TTC549 (cell line): ENCODE measurements around the gene PTPRF.
"Not testable (repeated sequence)": the region's sequence is repeated elsewhere in the genome, so short reads cannot be mapped to it uniquely, and the experiment has no call there.

Experiments used
- FAIRE-seq: peaks from 2 replicates; lab custom pipeline; 2012; peaks lifted over from hg19 to GRCh38; lab: Jason Lieb, UNC

Gene PTPRF

GRCh38 chr1:43530483-43531106 lies at the start of gene PTPRF:
Gene PTPRF, plus strand, starts transcription at chr1:43530883. Its CDS starts 14,193 bp downstream, at chr1:43545076.
- FAIRE-seq, result no peak

DNA sequence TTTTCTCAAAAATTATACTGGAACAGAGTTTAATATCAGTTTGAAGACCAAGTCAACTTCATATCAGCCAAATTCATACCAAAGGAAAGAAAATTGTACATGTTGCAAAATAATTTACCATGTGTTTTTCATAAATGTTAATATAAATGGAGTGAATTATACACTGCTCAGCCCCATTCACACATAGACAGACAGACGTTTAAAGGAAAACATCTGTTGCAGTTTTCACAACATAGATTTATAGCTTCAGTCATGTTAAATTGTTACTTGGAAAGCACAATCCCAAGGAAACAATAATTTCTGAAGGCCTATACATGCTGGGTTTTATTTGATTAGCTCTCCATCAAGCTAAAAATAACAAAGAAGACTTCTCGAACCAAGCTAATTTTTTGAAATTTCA lies 49.2 kb upstream of the PTPRF start:
- no peak for FAIRE-seq

DNA sequence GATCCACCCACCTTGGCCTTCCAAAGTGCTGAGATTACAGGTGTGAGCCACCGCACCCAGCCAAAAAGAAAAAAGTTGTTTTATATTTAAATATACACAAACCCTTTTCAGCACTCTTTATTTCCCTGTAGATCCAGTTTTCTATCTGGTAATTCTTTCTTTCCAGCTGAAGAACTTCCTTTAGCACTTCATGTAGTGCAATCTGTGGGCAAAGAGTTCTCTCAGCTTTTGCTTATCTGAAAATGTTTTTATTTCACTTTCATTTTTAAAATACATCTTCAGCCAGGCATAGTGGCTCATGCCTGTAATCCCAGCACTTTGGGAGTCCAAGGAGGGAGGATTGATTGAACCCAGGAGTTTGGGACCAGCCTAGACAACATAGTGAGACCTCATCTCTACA lies 48.5 kb upstream of the PTPRF start:
- FAIRE-seq, result no peak

DNA sequence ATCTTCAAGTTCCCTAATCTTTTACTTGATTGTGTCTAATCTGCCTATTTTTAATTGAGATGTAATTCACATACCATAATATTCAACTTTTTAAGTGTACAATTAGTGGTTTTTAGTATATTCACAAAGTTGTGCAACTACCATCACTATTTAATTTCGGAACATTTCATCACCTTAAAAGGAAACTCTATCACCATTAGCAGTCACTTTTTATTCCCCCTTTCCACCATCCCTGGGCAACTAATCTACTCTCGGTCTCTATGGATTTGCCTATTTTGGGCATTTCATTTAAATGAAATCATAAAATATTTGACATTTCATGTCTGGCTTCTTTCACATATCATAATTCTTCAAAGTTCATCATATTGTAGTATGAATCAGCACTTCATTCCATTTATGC lies 46.3 kb upstream of the PTPRF start:
- FAIRE-seq, result no peak

- FAIRE-seq, result no peak
Measured at GRCh38 chr1:43488165-43488564, 42.5 kb upstream of the PTPRF start.

GRCh38 chr1:43491061-43491460 lies 39.6 kb upstream of the PTPRF start:
- FAIRE-seq, result no peak

- FAIRE-seq, result no peak
Measured at GRCh38 chr1:43492826-43493225, 37.9 kb upstream of the PTPRF start.

- no peak for FAIRE-seq
Measured at GRCh38 chr1:43493661-43494450, 36.8 kb upstream of the PTPRF start.

DNA sequence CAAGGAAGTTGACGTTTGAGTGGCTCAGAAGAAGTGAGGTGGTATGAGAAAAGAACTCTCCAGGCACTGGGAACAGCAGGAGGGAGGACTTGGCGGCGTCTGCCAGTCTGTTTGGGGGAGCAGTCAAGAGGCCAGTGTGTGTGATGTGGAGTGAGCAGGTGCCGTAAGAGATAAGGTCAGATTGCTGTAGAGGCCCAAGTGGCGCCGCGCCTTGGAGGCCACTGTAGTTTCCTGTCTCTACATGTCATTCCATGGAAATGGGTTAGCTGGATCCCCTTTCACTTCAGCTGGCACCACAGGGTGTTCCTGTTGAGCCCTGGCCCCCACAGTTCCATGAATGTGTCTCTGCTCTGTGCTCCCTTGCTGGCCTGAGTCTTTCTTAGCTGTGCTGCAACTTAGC lies 35.5 kb upstream of the PTPRF start:
- FAIRE-seq, result no peak

- no peak for FAIRE-seq
Measured at GRCh38 chr1:43499898-43500297, 30.8 kb upstream of the PTPRF start.

DNA sequence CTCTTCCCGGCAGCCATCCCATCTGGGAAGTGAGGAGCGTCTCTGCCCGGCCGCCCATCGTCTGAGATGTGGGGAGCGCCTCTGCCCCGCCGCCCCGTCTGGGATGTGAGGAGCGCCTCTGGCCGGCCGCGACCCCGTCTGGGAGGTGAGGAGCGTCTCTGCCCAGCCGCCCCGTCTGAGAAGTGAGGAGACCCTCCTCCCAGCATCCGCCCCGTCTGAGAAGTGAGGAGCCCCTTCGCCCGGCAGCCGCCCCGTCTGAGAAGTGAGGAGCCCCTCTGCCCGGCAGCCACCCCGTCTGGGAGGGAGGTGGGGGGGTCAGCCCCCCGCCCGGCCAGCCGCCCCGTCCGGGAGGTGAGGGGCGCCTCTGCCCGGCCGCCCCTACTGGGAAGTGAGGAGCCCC lies 28.9 kb upstream of the PTPRF start:
- FAIRE-seq, result not testable (repeated sequence)

GRCh38 chr1:43503534-43503933 lies 27.1 kb upstream of the PTPRF start:
- FAIRE-seq, result no peak

GRCh38 chr1:43505077-43505780 lies 25.5 kb upstream of the PTPRF start:
- no peak for FAIRE-seq

DNA sequence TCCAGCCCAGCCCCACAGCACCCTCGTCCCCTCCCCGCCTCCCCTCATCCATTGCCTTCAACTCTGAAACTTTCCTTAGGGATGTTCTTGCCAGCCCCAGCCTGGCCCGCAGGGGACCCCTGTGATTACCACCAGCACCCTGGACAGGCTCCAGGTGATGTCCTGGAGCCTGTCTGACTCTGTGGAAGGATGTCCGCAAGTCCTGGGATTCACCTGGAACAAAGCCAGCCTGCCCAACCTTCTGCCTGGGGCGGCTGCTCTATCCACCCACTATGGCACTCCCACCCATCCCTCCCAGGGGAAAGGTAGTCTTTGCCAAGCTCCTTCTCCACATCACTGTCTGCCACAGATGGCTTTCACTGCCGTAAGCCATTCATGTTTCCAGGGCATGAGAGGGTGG lies 24.4 kb upstream of the PTPRF start:
- no peak for FAIRE-seq

GRCh38 chr1:43507296-43508295 lies 23.1 kb upstream of the PTPRF start:
- FAIRE-seq, result no peak

DNA sequence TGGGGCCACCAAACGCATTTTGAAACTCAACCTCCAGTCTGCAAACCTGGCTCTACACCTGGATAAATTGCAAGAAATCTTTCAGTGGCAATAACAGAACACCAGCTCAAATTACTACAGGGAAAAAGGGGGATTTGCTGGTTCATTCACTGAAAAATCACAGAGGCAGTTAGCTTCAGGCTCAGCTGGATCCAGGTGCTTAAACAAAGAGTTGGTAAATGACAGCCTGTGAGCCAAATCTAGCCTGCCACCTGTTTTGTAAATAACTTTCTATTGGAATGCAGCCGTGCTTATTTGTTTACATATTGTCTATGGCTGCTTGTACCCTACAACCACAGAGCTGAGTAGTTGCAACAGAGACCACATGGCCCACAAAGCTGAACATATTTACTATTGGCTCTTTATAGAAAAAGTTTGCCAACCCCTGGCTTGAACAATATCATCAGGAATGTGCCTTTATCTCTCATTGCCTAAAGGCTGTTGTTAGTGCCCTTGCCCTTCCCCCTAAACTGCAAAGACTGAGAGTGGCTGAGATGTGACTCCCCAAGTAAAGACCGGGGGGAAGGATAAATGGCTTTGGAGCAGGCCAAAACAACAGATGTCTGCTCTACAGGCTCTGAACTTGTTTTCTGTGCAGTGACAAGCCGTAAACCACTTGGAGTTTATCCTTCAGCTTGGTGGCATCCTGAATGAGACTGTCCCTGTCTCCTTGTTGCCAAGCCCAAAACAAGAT lies 21.5 kb upstream of the PTPRF start:
- FAIRE-seq, result no peak

DNA sequence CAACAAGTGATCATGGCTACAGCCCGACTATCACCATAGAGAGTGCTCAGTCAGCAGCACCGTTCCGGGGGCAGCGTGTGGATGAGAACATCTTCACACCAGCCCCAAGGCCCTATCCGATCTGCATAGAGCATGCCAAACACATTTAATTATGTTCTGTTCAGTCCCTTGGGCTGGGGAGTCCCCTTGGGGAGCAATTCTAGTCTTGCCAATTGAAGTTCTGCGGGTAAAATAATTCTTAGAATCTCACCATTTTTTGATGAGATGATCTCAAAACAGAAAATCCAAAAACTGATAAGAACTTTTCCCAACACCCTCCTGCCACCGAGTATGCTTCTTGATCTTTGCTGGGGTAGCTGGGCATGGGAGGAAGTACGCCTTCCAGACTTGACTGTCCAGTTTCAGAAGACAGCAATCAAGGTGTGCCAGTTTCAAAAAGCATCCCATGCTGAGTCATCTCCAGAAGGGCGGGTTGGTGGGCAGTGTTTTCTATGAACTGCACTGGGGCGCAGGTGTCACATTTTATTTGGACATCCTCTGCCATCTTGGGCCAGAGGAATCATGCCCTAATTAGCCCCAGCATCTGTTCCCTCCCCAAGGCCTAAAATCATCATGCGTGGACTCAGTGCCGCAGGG lies 20.8 kb upstream of the PTPRF start:
- no peak for FAIRE-seq

DNA sequence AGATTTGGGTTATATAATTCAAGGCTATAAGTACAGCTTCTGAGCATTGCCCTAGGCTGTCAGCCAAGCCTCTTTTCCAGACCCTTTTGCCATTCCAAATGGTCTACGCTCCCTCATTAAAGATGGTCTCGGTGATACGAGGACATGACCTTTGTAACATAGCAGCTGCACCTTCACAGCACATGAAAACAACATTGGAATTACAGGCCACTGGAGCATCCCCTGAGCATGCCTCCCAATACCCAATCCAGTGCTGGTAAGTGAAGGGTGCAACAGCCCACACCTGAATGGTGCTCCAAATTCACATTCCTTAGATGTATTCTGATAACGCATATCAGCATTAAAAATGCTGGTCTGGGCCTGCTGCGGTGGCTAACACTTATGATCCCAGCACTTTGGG lies 20.1 kb upstream of the PTPRF start:
- no peak for FAIRE-seq

GRCh38 chr1:43511394-43511793 lies 19.3 kb upstream of the PTPRF start:
- FAIRE-seq, result no peak

DNA sequence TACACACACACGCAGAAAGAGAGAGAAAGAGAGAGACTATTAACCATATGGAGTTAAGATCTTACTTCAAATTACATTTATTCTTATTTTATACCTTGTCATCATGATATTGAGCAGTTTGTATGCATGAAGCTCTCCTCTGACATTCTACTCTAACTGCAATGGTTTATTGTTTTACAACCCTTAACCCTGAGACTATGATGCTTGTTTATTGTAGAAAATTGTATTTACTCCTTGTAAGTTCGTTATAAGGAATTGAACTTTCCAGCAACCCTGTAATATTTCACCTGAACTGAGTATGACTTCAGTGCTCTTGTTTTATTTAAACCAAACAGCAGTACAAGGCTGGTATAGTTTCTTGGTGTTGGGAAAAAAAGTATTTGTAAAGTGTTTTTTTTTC lies 18.6 kb upstream of the PTPRF start:
- no peak for FAIRE-seq

DNA sequence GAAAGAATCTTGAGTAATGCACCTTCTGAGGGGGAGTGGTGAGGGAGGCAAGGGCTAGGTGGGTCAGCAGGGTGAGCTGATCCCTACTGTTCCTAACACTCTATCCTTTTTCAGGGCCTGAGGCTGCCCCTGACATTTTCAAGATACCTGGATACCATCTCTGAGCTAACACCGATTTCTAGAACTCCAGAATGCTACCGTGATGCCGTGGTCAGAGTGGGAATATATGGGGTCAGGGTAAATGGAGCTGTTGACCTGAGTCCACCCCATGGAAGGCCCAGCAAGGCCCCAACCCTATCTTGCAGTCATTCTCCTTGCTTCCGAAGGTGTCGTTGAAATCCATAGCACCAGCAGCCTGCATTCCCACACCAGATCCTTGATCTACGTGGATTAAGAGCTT lies 18.0 kb upstream of the PTPRF start:
- FAIRE-seq, result no peak
